GM18502 (cell line): Measurements from ENCODE around the gene UPP2.

Experiments
- ATAC-seq: cut with Tn5 transposase; IDR thresholded peaks from one replicate; pipeline ENCODE4 v1.9.1; 2021; ENCODE audit warnings: mild to moderate bottlenecking; ENCODE audit not compliant: unreplicated experiment, poor library complexity

UPP2 gene

GRCh38 chr2:158101384-158101926 is at the start of gene UPP2:
TSS of gene UPP2 (plus strand) at chr2:158101876. CDS start at chr2:158102064, 188 bp downstream.
- ATAC-seq, result no peak

GRCh38 chr2:158052761-158053160 is 48.9 kb upstream of the UPP2 start:
- no peak for ATAC-seq

GRCh38 chr2:158056875-158057274 is 44.8 kb upstream of the UPP2 start:
- no peak for ATAC-seq

- no peak for ATAC-seq
Measured at GRCh38 chr2:158060160-158060834, 41.4 kb upstream of the UPP2 start.

GRCh38 chr2:158060835-158061435 is 40.7 kb upstream of the UPP2 start:
- ATAC-seq, result no peak

GRCh38 chr2:158061763-158062162 is 39.9 kb upstream of the UPP2 start:
- no peak for ATAC-seq

GRCh38 chr2:158066046-158066713 is 35.5 kb upstream of the UPP2 start:
- no peak for ATAC-seq

GRCh38 chr2:158071018-158071417 is 30.7 kb upstream of the UPP2 start:
- ATAC-seq, result no peak

GRCh38 chr2:158072361-158072760 is 29.3 kb upstream of the UPP2 start:
- no peak for ATAC-seq

GRCh38 chr2:158079672-158080071 is 22.0 kb upstream of the UPP2 start:
- no peak for ATAC-seq

GRCh38 chr2:158088093-158088492 is 13.6 kb upstream of the UPP2 start:
- ATAC-seq, result no peak

- no peak for ATAC-seq
Measured at GRCh38 chr2:158089322-158089721, 12.4 kb upstream of the UPP2 start.

- ATAC-seq, result no peak
Measured at GRCh38 chr2:158091647-158092046, 10.0 kb upstream of the UPP2 start.

GRCh38 chr2:158094487-158095092 is 7.1 kb upstream of the UPP2 start:
- no peak for ATAC-seq

GRCh38 chr2:158095269-158095668 is 6.4 kb upstream of the UPP2 start:
- ATAC-seq, result no peak

- no peak for ATAC-seq
Measured at GRCh38 chr2:158095912-158096311, 5.8 kb upstream of the UPP2 start.

GRCh38 chr2:158097481-158097880 is 4.2 kb upstream of the UPP2 start:
- no peak for ATAC-seq

- ATAC-seq, result no peak
Measured at GRCh38 chr2:158098178-158098577, 3.5 kb upstream of the UPP2 start.

- ATAC-seq, result no peak
Measured at GRCh38 chr2:158099716-158100115, 2.0 kb upstream of the UPP2 start.

- no peak for ATAC-seq
Measured at GRCh38 chr2:158100411-158100810, 1.3 kb upstream of the UPP2 start.

GRCh38 chr2:158102446-158102845 is 770 bp downstream of the UPP2 start:
- ATAC-seq, result no peak
